ENCODE measurements around the gene NCAM1.

NCAM1 gene

DNA sequence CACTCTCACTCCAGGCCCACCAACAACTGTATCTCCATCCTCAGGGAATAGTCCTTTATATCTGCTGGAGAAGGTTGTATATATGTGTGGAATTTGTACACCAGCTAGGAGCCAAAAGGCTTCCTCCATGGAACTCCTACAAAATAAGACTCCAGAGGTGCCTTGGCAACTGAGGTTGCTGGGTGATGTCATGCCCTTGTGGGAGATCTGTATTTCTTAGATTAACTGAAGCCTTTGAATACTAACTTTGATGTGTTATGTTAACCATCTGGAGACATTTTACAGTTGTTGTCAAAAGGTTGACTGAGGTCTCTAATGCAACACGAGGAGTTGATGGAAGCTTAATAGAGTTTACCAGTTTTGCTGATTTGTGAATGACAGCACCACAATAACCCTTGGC lies 213.7 kb downstream of the NCAM1 start:
- DNase-seq = no peak

- DNase-seq = no peak
Measured at GRCh38 chr11:113176599-113177360, 215.6 kb downstream of the NCAM1 start.

- no peak for DNase-seq
Measured at GRCh38 chr11:113177671-113178070, 216.5 kb downstream of the NCAM1 start.

GRCh38 chr11:113178381-113179070 lies 217.3 kb downstream of the NCAM1 start:
- DNase-seq = no peak

GRCh38 chr11:113179181-113179704 lies 218.0 kb downstream of the NCAM1 start:
- no peak for DNase-seq

DNA sequence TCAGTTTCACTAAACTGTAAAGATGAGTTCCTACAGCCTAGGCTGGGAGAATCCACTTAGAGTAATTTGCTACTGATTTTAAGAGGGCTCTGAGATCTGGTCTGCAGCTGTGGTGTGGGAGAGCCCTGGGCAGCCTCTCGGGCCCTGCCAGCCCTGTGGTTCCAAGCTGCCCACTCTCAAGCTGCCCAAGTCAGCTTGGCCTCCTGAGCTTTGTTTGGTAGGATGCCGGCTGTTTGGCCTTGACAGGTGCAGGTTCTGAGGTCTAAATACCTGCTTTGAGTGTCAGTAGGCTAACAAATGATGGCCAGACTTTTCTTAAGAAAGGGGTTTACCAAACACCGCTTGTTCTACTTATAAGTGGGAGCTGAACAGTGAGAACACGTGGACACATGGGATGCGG lies 219.9 kb downstream of the NCAM1 start:
- no peak for DNase-seq

GRCh38 chr11:113182288-113182687 lies 221.1 kb downstream of the NCAM1 start:
- no peak for DNase-seq

DNA sequence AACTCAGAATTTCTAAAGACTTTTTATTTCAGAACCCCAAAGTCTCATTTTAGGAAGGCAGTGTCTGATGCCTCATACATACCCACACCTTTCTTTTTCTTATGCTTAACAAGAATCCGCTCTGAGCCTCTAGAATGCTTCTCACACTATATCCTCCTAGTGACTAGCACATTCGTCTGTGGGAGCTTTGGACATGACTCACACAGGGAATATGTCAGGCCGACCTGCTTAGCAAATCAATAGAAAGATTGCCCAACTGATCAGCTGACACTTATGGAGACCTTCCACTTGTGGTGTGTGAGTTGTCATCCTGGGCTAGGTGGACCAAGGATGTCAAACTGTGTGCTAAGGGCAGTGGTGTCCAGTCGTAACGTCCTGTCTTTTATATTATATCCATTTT lies 223.3 kb downstream of the NCAM1 start:
- DNase-seq = no peak

- DNase-seq = no peak
Measured at GRCh38 chr11:113188371-113188834, 227.2 kb downstream of the NCAM1 start.

- no peak for DNase-seq
Measured at GRCh38 chr11:113189909-113190667, 228.9 kb downstream of the NCAM1 start.

DNA sequence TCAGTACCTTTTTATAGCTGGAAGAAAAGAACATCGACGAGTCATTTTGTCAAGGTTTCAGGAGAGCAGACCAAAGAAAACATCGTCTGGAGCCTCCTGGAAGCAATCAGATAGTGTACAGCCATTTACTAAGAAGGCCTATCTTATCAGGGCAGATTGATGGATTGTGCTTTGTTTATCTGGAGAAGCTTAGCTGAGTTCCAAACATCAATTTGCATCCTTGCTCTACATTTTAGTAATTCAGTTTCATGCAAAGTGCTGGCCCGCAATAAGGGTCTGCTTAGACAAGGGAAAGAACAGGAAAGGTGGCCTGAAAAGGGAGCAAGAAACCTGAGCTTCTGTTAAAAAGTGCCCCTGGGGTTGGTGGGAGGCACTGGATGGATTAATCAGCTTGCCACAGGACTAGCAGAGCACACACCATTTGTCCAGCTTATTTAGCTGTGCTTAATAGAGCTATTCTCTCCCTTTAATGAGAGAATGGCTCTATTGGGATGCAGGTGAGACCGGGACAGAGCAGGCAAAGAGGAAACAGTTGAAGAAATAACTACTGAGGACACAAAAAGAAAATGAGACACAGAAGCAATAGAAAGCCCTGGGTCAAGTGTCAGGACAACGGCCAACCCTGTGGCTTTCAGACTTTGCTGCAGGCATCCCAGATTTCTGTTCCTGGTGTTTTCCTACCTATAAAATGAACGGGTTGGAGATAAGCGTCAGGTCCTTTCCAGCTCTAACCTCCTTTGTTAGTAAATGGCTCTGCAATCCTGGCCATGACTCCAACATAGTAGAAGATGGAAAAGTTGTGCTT lies 231.1 kb downstream of the NCAM1 start:
- DNase-seq = no peak

DNA sequence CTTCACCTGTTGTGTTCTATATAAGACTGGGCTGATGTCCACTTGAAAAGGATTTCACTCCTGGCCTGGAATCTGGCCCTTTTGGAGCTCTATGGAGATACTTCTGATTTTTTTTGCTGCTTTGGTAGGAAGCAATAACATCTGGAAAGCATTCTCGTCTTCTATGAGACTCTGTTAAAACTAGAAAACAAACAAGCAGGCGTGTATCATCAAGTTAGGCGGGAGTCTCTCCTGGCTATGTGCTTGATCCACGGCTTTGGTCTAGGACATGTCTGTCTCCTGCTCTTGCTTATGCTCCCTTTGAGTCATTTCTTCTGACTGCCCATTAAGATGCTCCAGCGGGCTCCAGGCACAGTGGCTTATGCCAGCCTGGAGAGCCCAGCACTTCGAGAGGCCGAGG lies 231.8 kb downstream of the NCAM1 start:
- DNase-seq = no peak

- DNase-seq = no peak
Measured at GRCh38 chr11:113193946-113194345, 232.7 kb downstream of the NCAM1 start.

GRCh38 chr11:113195728-113196127 lies 234.5 kb downstream of the NCAM1 start:
- DNase-seq = no peak

GRCh38 chr11:113197446-113197845 lies 236.2 kb downstream of the NCAM1 start:
- DNase-seq = no peak

DNA sequence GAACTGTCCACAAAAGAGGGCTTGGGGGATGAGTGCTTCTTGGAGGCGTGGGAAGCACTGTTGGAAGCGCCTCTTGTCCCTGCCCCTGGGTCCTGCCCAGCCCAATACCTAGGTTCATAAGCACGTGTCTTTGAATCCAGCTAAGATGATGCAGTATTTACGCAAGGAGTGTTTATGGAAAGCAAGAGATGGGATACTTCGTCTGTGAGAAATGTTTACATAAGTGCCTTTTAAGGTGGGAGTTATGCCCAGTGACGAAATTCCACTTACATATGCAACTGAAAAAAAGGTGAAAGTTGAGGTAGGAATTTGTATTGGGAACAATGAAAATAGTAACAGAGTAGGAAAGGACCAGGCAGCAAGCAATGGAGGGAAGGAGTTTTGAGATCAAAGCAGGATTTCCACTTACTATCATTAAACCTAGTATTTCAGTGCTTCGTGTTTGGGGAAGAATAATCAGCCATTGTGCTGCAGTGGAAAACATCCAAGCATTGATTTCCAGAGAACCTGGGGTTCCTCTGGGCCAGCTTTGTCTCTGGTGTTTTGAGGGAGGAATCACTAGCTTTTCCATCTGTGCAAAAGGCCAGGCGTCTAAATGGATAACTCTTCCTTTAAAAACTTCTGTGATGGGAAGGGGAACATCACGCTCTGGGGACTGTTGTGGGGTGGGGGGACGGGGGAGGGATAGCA lies 237.9 kb downstream of the NCAM1 start:
- no peak for DNase-seq

DNA sequence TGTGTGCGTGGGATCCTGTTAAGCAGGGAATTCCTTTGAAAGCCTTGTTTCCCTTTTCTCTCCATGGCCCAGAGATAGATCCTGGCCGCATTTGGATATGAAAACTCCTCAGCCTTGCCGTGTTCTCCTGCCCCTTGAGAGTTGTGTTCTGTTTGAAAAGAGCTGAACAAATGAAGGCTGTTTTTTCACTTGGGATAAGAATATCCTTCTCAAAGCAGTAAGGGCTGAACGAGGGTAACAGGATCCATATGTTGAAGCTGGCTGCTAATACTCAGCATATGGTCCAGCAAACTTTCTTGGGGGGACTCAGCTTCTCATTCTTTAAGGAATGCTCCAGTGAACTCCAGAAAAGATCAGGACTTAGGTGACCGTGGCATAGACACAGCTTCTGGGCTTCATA lies 238.6 kb downstream of the NCAM1 start:
- no peak for DNase-seq

DNA sequence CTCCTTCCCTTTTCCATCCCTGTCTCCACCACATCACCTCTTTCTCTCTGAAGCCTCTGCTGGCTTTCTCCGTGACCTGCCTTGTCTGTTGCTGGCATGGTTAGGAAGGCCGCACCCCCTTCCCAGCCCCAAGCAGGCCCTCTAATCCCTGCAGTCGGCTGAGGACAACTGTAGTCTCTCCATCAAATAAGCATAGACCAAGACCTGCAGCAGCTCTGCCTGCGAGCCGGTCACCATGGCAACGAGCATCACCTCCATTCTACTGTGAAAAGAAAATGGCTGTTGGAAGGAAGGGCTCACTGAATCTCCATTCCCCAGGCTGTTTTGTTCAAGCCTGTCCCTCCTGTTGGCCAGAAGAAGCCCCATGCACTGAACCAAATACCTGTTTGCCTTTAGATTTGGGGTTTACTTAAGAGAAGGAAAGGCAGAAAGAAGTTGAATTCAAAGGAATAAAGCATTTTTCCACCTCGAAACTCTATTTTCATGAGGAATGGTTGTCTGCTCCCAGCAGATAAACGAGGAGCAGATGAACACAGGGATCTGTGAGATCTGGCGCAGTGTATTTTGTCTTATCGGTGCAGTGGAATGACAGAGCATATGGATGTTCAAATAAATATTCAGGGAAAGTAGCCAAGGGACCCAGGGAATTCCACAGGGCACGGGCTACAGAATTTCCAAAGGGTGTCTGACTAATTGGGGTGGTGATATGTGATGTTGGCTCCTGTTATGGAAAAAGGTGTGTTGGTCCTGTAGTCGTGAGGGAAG lies 240.0 kb downstream of the NCAM1 start:
- no peak for DNase-seq

DNA sequence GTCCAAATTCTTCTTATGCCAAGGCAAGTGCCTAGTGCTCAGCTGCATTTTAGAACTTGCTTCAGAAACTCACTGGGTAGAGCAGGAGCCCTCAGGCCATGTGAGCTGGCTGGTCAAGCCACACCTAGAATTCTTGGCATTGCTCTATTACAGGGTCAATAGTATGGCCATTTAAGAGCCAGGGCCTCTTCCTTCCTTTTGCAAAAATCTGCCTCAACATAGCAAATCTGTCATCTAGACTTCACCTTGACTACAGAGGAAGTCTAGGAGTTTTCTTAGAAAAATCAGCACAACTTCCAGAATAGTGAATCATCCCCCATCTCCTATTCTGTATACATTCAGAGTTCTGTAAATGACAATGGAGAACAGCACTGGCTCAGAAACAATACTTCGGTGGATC lies 241.2 kb downstream of the NCAM1 start:
- DNase-seq = no peak

DNA sequence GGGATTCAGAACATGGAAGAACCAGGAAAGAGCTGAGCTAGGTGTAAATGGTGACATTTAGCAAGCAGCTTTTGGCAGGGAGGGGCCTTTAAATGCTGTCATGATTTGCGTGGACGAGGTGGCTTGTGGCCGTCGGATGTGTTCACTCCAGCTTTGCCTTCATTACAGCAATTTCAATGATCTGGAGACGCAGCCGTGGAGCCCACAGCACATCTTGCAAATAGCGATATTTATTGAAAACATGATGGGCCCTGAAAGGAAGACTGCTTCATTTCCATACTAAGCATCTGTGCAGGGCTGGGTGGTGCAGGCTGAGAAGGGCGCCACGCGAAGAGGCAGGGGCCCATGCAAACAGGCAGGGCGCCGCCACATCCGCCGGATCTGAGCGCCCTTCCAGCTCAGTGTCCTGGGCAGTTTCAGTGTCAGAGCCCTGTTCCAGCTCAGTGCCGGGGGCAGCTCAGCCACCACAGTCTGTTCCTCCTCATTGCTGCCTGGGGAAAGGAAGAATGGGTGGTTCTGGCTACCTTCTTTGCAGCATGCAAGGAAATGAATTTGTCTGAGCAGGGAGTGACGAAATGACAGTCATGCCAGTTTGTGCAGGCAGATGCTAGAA lies 242.0 kb downstream of the NCAM1 start:
- DNase-seq = no peak

- no peak for DNase-seq
Measured at GRCh38 chr11:113204280-113204679, 243.1 kb downstream of the NCAM1 start.

Measured in activated naive CD4-positive, alpha-beta T cell (primary cell).